HTR-8/SVneo (cell line): ENCODE measurements around the gene CEP131.

Experiments used
- DNase-seq: peaks from one replicate; pipeline ENCODE4 v3.0.0; 2011; ENCODE audit warnings: low spot score, mixed read lengths; ENCODE audit not compliant: insufficient read length
- FAIRE-seq: peaks from 2 replicates; lab custom pipeline; 2011; peaks lifted over from hg19 to GRCh38; lab: Jason Lieb, UNC

Gene CEP131

DNA sequence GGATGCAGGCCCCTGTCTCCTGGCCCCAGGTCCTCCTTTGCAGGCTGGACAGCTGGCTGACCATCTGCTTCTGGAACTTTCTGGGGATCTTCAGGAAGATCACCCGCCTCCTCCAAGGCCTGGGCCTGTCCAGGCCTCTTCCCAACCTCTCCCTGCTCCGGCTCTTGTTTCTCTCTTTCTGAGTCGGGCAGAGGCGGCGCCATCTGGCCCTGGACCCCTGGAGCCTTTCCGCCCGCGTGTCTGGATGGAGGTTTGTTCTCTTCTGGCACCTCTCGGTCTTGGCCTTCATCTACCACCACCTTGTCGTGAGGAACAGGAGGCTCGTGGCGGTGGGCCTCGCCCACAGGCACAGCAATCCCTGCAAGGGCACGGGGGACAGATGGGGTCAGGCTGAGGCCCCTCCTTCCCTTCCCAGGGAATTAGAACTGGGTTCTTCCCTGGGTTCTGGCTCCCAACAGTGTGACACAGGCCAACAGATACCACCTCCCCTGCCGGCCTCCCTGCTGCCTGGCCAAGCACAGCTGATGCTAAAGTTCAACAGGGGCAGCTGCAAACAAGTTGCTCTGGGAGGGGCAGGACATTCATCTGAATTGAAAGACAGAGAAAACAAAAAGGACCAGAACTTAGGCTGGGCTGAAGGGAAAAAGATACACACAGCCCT lies 29.7 kb upstream of the CEP131 start:
- FAIRE-seq (no peak), DNase-seq (no peak)

DNA sequence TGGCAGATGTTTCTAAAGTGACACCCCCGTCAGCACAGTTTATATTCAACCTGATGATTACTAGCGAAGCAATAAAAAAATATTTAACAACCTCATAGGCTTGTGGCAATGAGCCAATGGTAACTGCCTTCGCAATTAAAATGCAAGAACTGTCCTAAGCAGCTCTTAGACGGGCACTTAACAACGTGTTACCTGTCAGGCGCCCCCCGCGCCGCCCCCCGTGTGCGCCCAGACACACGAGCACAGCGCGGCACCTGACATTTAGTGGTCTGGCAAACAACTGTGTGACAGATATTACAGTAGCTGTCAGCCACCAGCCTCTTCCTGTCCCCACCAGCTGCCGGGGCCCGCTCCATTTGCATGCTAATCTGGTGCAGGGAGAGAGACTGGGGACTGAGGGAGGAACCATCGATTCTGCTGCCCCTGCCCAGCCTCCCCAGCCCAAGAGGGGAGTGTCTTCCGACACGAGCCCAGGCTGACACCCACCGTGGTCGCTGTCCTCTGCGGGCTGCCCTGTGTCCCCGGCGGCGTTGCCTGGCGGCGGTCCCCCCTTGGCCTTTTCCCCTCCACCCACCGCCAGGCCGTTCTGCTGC lies 29.0 kb upstream of the CEP131 start:
- DNase-seq (no peak), FAIRE-seq (no peak)

GRCh38 chr17:81251094-81251708 lies 28.4 kb upstream of the CEP131 start:
- no peak for FAIRE-seq
- no peak for DNase-seq

GRCh38 chr17:81250286-81251093 lies 27.7 kb upstream of the CEP131 start:
- FAIRE-seq: no peak
- DNase-seq: no peak

DNA sequence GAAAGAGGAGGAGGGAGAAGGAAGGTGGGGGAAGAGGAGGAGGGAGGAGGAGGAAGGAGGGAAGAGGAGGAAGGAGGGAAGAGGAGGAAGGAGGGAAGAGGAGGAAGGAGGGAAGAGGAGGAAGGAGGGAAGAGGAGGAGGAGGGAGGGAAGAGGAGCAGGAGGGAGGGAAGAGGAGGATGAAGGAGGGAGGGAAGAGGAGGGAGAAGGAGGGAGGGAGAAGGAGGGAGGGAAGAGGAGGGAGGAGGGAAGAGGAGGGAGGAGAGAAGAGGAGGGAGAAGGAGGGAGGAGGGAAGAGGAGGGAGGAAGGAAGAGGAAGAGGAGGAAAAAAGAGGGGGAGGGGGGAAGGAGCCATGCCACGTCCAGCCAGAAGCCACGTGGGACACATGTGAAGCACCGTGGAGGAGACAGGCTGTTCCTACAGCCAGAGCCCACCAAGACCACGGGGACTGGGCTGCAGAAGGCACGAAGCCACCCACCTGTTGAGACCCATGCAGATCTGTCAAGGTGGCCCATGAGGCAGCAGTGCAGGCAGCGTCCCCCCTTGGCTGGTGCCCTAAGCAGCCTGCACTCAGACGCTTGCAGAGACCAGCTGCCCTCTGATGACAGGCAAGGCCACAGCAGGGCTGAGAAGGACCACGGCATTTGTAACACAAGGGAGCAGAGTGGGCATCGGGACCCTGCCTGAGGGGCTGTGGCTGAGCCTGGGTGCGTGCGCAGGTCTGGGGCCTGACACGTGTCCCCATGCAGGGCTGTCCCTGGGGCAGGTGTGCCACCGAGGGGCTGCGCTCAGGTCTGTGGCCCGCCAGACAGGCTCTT lies 26.7 kb upstream of the CEP131 start:
- FAIRE-seq (peak; percentile 100), DNase-seq (no peak)

GRCh38 chr17:81248649-81249048 lies 25.9 kb upstream of the CEP131 start:
- FAIRE-seq: no peak
- no peak for DNase-seq

DNA sequence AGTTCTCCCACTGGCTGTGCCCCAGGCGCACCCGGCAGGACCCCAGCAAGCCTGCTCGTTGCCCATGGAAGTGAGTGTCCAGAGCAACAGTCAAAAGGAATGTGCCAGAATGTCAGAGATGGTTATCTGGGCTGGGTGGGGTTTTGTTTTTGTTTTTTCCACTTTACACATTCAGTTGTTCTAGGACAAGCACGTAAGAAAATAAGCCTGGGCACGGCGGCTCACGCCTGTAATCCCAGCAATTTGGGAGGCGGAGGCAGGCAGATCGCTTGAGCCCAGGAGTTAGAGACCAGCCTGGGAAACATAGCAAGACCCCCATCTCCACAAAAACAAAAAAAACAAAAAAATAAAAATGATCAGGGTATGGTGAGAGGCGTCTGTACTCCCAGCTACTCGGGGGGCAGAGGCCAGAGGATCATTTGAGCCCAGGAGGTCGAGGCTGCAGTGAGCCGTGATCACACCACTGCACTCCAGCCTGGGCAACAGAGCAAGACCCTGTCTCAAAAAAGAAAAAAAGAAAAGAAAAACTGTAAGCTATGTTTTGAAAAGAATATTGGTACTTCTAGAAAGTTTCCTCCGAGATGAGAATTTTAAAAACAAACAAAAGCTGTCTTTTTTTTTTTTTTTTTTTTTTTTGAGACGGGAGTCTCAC lies 24.7 kb upstream of the CEP131 start:
- FAIRE-seq (no peak), DNase-seq (no peak)

DNA sequence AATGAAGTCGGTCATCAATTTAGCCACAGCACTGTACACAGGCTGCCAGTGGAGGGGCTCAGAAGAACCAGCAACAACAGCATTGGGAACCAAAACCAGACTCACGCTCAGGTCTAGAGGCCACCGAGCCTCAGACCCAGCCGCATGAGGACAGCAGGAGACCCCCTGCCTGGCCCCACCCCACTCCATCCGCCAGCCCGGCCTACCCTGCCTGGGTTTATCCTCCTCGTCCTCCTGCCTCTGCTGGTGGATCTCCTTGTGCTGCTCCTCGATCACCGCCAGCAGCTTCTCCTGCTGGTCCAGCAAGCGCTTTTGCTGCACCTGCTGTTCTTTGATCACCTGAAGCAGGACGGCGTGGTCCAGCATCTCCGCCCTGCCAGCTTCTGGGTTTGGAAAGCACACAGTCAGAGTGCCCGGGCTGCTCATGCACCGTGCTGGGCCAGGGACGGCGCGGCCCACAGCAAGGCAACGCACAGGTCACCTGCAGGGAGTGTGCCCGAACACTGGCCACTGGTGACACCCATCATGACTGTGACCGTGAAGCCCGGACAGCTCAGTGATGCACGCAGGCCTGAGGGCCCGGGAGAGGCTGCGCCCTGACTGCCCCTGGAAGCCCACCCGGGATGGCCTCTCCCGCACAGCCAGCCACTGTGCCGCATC lies 24.0 kb upstream of the CEP131 start:
- FAIRE-seq: no peak
- no peak for DNase-seq

GRCh38 chr17:81246343-81246670 lies 23.5 kb upstream of the CEP131 start:
- FAIRE-seq (no peak), DNase-seq (no peak)

DNA sequence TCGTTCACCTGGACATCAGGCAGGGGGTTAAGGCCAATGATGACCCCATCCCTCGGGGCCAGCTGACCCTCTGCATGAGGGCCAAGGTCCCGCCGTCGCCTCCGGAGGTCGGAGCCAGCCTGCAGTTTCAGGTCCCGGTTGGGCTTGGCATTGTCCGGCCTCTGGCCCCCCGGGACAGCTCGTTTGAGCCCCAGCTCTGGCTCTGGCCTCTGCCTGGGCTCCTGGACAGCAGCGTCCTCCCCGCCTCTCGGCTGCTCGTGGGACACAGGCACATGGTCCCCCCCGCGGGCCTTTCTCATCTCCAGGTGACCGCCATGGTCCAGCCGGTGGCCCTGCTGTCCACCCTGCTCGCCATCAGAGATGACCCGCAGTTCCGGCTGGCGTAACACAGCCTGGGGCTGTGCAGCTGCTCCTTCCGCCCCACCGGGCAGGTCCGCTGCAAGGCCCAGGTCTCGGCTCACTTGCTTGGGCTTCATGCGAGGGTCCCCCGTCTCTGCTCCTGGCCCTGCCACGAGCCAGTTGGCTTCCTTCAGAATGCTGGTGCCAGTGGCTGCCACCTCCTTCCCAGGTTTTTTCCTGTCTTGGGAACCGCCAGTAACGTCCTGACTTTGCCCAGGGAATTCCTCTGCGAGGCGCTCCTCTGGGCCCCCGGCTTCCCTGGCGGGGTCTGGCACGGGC lies 23.0 kb upstream of the CEP131 start:
- no peak for DNase-seq
- no peak for FAIRE-seq

- FAIRE-seq (no peak), DNase-seq (no peak)
Measured at GRCh38 chr17:81245024-81245664, 22.4 kb upstream of the CEP131 start.

GRCh38 chr17:81244358-81245023 lies 21.7 kb upstream of the CEP131 start:
- FAIRE-seq (no peak), DNase-seq (no peak)

DNA sequence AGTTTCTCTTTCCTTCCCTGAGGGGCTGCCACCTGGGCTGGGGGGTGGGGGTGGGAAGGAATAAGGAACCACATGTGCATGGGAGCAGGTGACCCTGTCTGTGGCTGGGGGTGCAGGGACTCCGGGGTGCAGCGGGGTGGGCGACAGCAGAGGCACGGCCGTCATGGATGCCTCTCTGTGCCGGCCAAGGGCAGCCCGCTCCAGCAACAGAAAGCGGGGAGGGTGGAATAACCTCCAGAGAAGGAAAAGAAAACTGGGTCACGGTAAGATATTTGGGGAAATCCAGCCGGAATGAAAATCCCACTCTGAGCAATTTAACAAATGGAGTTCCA lies 20.5 kb upstream of the CEP131 start:
- FAIRE-seq (no peak), DNase-seq (no peak)

DNA sequence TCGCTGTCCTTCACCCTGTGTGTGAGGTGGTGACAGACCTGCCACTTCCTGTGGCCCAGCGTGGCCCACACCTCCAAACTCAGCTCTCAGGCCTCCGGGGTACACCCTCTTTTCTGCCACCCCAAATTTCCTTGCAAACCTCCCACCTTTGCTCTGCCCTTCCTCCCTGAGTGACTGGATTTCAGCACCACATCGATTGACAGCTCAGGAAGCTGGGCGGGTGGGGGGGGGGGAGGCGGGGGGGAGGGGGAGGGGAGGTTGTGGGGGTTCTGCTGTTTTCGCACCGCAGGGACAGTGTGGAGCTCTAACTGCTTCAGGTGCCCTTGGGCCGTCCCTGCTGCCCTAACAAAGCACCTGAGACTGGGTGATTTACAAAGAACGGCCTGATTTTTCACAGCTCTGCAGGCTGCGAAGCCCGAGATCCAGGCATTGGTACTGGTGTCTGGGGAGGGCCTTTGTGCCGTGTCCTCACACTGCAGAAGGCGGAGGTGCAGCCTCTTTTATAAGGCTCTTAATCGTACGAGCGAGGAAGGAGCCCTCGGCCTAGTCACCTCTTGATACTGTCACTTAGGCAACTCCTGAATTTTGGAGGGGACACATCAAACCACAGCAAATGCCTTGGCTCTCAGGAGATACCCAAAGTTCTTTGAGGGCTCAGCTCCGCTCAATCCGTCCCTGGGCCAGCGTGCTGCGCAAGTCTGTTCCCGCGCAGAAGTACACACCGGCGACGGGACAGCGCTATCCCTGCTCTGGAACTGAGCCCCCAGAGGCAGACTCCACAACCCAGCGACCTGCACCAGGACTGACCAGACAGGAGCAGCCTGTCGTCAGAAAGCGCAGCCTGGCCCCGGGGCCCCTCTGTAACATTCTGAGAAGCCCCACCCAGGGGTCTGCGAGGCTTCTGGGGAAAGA lies 19.9 kb upstream of the CEP131 start:
- DNase-seq (no peak), FAIRE-seq (no peak)

DNA sequence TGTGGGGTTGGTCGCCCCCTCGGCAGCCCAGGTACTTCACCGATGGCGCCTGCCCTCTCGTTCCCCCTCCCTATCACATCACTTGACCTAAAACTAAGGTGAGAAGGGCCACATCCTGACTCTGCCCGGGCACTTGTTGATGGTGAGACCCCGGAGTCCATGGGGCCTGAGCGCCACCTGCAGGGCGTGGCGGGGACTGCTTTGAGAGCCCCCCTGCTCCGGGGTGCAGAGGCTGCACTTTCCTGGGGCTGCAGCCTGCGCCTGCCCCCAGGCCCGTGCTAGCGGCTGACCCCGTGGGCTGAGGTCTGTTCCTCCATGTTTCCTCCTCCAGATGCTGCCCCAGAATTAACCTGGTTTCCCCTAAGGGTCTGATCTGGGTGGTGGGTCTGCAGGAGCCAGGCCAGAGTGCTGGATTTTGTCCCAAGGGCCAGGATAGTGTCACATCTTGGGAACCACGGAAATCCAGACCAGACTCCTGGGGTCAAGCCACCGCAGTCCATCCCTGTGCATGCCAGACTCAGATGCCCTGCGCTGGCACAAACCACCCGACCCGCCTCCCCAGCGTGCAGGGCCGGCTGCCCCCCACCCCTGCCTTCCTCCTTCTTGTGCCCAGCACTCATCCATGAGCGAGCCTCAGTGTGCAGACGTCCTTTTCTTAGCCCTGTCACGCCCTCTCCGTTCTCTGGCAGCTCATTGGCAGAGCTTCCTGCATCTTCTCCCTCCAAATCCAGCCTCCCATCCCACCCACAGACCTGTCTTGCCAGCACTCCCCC lies 19.1 kb upstream of the CEP131 start:
- FAIRE-seq (no peak), DNase-seq (peak; percentile 67)

DNA sequence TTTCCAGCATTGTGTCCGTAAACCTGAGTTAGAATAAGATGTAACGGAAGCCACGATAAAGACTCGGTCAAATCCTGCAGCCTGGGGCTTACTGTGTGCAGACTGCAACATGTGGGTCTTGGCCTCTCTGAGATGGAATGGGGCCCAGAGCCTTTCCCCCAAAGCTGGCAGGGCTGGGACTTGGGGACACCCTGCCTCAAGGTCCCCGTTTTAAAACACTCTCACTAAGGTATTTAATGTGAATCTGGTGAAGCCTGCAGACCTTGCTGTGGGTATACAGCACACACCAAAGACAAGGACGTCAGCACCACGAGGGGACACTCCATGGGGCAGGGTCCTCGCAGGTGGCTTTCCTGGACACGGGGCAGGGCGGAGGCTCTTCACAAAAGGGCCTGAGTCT lies 18.4 kb upstream of the CEP131 start:
- DNase-seq (no peak), FAIRE-seq (no peak)
